Astrocyte (in vitro differentiated cells and primary cell): Measurements from ENCODE around the gene PSRC1. TPM values are rescaled to one million over a fixed set of nuclear protein-coding genes. Genes with fewer than 3 reads are reported as not detected.

Source experiments
- DNase-seq: peaks from one replicate; pipeline ENCODE4 v3.0.0-alpha.2; 2010; ENCODE audit warnings: low read depth
- FAIRE-seq: peaks from 2 replicates; lab custom pipeline; 2011; peaks lifted over from hg19 to GRCh38; lab: Jason Lieb, UNC
- H2AFZ ChIP-seq: 2 replicates; pipeline ENCODE4 v1.6.0; 2012; ENCODE audit warnings: low read depth, low read length, inconsistent platforms
- H3K27ac ChIP-seq: 2 replicates; pipeline ENCODE4 v1.5.1; 2011; ENCODE audit warnings: low read depth, low read length, inconsistent platforms
- H3K27me3 ChIP-seq: 2 replicates; pipeline ENCODE4 v1.6.0; 2011; ENCODE audit warnings: low read length, inconsistent platforms; ENCODE audit not compliant: insufficient read depth
- H3K36me3 ChIP-seq: 2 replicates; pipeline ENCODE4 v1.5.1; 2011; ENCODE audit warnings: low read length, inconsistent platforms; ENCODE audit not compliant: insufficient read depth
- H3K4me1 ChIP-seq: 2 replicates; pipeline ENCODE4 v1.5.1; 2011; ENCODE audit warnings: low read length, inconsistent platforms; ENCODE audit not compliant: insufficient read depth
- H3K4me2 ChIP-seq: 2 replicates; pipeline ENCODE4 v1.6.0; 2012; ENCODE audit warnings: low read length, inconsistent platforms
- H3K4me3 ChIP-seq: 2 replicates; pipeline ENCODE4 v1.5.1; 2011; ENCODE audit warnings: low read depth, mild to moderate bottlenecking, low read length, inconsistent platforms; ENCODE audit not compliant: insufficient read depth
- H3K79me2 ChIP-seq: 2 replicates; pipeline ENCODE4 v1.6.0; 2012; ENCODE audit warnings: mild to moderate bottlenecking, low read length, inconsistent platforms; ENCODE audit not compliant: insufficient read depth
- H3K9ac ChIP-seq: 2 replicates; pipeline ENCODE4 v1.6.0; 2012; ENCODE audit warnings: mild to moderate bottlenecking, low read length, inconsistent platforms
- H3K9me3 ChIP-seq: 2 replicates; pipeline ENCODE4 v1.5.1; 2012; ENCODE audit warnings: low read depth, mild to moderate bottlenecking, low read length, inconsistent platforms; ENCODE audit not compliant: insufficient read depth
- H4K20me1 ChIP-seq: 2 replicates; pipeline ENCODE4 v1.6.0; 2012; ENCODE audit warnings: low read length, inconsistent platforms; ENCODE audit not compliant: insufficient read depth
- H3K27ac Mint-ChIP-seq: one replicate; pipeline ENCODE4 v1.8.0; 2021; ENCODE audit warnings: mild to moderate bottlenecking, mixed read lengths; ENCODE audit not compliant: unreplicated experiment
- H3K27me3 Mint-ChIP-seq: one replicate; pipeline ENCODE4 v1.8.0; 2021; ENCODE audit warnings: low read depth, mixed read lengths; ENCODE audit not compliant: unreplicated experiment
- H3K36me3 Mint-ChIP-seq: one replicate; pipeline ENCODE4 v1.8.0; 2021; ENCODE audit warnings: low read depth, mixed read lengths; ENCODE audit not compliant: unreplicated experiment
- H3K4me1 Mint-ChIP-seq: one replicate; pipeline ENCODE4 v1.8.0; 2021; ENCODE audit warnings: low read depth, mixed read lengths; ENCODE audit not compliant: unreplicated experiment
- H3K4me3 Mint-ChIP-seq: one replicate; pipeline ENCODE4 v1.8.0; 2021; ENCODE audit warnings: mild to moderate bottlenecking, moderate library complexity, mixed read lengths; ENCODE audit not compliant: unreplicated experiment
- H3K9me3 Mint-ChIP-seq: one replicate; pipeline ENCODE4 v1.8.0; 2021; ENCODE audit warnings: mild to moderate bottlenecking, mixed read lengths; ENCODE audit not compliant: unreplicated experiment
- CTCF ChIP-seq: IDR thresholded peaks from 2 replicates; pipeline ENCODE4 v1.5.1; 2011; ENCODE audit warnings: low read depth, mild to moderate bottlenecking, inconsistent platforms, low read length, moderate library complexity; ENCODE audit not compliant: insufficient read depth
- EZH2 ChIP-seq: IDR thresholded peaks from 2 replicates; pipeline ENCODE4 v1.6.1; 2012; ENCODE audit warnings: mild to moderate bottlenecking, low read length, inconsistent platforms; ENCODE audit not compliant: insufficient read depth
- total RNA-seq: library from RNA; stranded (reverse); gene quantifications from 2 replicates; pipeline ENCODE4 v1.2.1, GENCODE V29; 2021

PSRC1 gene
- total RNA-seq, 1 donor from 2014 or later: 7.7 TPM

GRCh38 chr1:109239047-109239408, 43.9 kb downstream of the PSRC1 start:
- no peak overlapping the region for H3K9ac ChIP-seq
- Mint-ChIP-seq H3K27ac (peak overlapping the region; percentile 83), H3K27me3 (no peaks in the 10 kb centered on the region), H3K9me3 (no peaks in the 10 kb centered on the region), H3K4me1 (peaks cover 21% of the 10 kb centered on the region), H3K4me3 (no peak overlapping the region), H3K36me3 (peaks cover 24% of the 10 kb centered on the region)
- no peaks in the 10 kb centered on the region for H3K79me2 ChIP-seq
- H3K4me3 ChIP-seq: no peak overlapping the region
- no peak overlapping the region for H2AFZ ChIP-seq
- H4K20me1 ChIP-seq: peaks cover 25% of the 10 kb centered on the region
- H3K27me3 ChIP-seq: no peaks in the 10 kb centered on the region
- no peak overlapping the region for H3K27ac ChIP-seq
- H3K4me2 ChIP-seq: no peak overlapping the region
- peaks cover 46% of the 10 kb centered on the region for H3K36me3 ChIP-seq
- H3K9me3 ChIP-seq: no peaks in the 10 kb centered on the region
- FAIRE-seq: no peak
- no peak for DNase-seq
- TF ChIP-seq CTCF: no peak
- no peak for TF ChIP-seq EZH2
- peaks cover 19% of the 10 kb centered on the region for H3K4me1 ChIP-seq

GRCh38 chr1:109238382-109238781, 44.6 kb downstream of the PSRC1 start:
- no peak overlapping the region for H3K4me3 ChIP-seq
- Mint-ChIP-seq H3K36me3 (peaks cover 24% of the 10 kb centered on the region), H3K4me3 (no peak overlapping the region), H3K27ac (no peak overlapping the region), H3K9me3 (no peaks in the 10 kb centered on the region), H3K4me1 (peaks cover 20% of the 10 kb centered on the region), H3K27me3 (no peaks in the 10 kb centered on the region)
- H3K4me1 ChIP-seq: peaks cover 19% of the 10 kb centered on the region
- H3K36me3 ChIP-seq: peaks cover 46% of the 10 kb centered on the region
- H4K20me1 ChIP-seq: peaks cover 25% of the 10 kb centered on the region
- H2AFZ ChIP-seq: no peak overlapping the region
- no peaks in the 10 kb centered on the region for H3K9me3 ChIP-seq
- no peak overlapping the region for H3K27ac ChIP-seq
- no peaks in the 10 kb centered on the region for H3K27me3 ChIP-seq
- no peaks in the 10 kb centered on the region for H3K79me2 ChIP-seq
- no peak for FAIRE-seq
- no peak overlapping the region for H3K4me2 ChIP-seq
- TF ChIP-seq EZH2 (no peak), CTCF (no peak)
- no peak overlapping the region for H3K9ac ChIP-seq
- DNase-seq: no peak

GRCh38 chr1:109237512-109237911, 45.4 kb downstream of the PSRC1 start:
- FAIRE-seq: no peak
- H3K4me1 Mint-ChIP-seq: peaks cover 14% of the 10 kb centered on the region

More at GRCh38 chr1:109237512-109237911, 45.4 kb downstream of the PSRC1 start:
- H3K27me3 Mint-ChIP-seq: no peaks in the 10 kb centered on the region
- H3K36me3 Mint-ChIP-seq: peaks cover 25% of the 10 kb centered on the region
- Histone ChIP-seq H3K36me3 (peaks cover 55% of the 10 kb centered on the region), H3K4me1 (peaks cover 19% of the 10 kb centered on the region), H3K27me3 (no peaks in the 10 kb centered on the region), H3K4me2 (no peak overlapping the region), H3K9ac (no peak overlapping the region), H2AFZ (no peak overlapping the region), H3K9me3 (no peaks in the 10 kb centered on the region), H3K79me2 (no peaks in the 10 kb centered on the region), H4K20me1 (peaks cover 28% of the 10 kb centered on the region), H3K27ac (no peak overlapping the region), H3K4me3 (no peak overlapping the region)
- DNase-seq: no peak
- H3K4me3 Mint-ChIP-seq: no peak overlapping the region
- H3K27ac Mint-ChIP-seq: no peak overlapping the region
- TF ChIP-seq EZH2: no peak
- no peaks in the 10 kb centered on the region for H3K9me3 Mint-ChIP-seq
